HUES6 (cell line): Measurements from ENCODE around the gene MYL10.

Experiments used
- H3K27ac ChIP-seq: 2 replicates; pipeline ENCODE4 v1.7.0; 2013; ENCODE audit warnings: low read depth, mild to moderate bottlenecking, low read length, inconsistent platforms
- H3K27me3 ChIP-seq: 2 replicates; pipeline ENCODE4 v1.6.1; 2013; ENCODE audit warnings: low read length; ENCODE audit not compliant: control insufficient read depth, insufficient read depth
- H3K36me3 ChIP-seq: 2 replicates; pipeline ENCODE4 v1.6.1; 2013; ENCODE audit warnings: low read length; ENCODE audit not compliant: control insufficient read depth, insufficient read depth
- H3K4me1 ChIP-seq: 2 replicates; pipeline ENCODE4 v1.6.1; 2013; ENCODE audit warnings: low read length; ENCODE audit not compliant: control insufficient read depth, insufficient read depth
- H3K4me3 ChIP-seq: 2 replicates; pipeline ENCODE4 v1.5.1; 2013; ENCODE audit warnings: low read depth, low read length
- H3K9ac ChIP-seq: one replicate; pipeline ENCODE4 v1.6.1; 2013; ENCODE audit warnings: mild to moderate bottlenecking, low read length
- H3K9me3 ChIP-seq: 2 replicates; pipeline ENCODE4 v1.6.1; 2013; ENCODE audit warnings: low read depth, low read length; ENCODE audit not compliant: control insufficient read depth, insufficient read depth

MYL10 gene

GRCh38 chr7:101564778-101565211 lies 64.3 kb downstream of the MYL10 start:
- Histone ChIP-seq H3K36me3 (no peaks in the 10 kb centered on the region), H3K4me1 (peaks cover 16% of the 10 kb centered on the region), H3K9me3 (peaks cover 6% of the 10 kb centered on the region), H3K27ac (no peak overlapping the region), H3K4me3 (no peak overlapping the region), H3K9ac (no peak overlapping the region), H3K27me3 (no peaks in the 10 kb centered on the region)

- H3K27me3 ChIP-seq: no peaks in the 10 kb centered on the region
- no peak overlapping the region for H3K4me3 ChIP-seq
- H3K9ac ChIP-seq: no peak overlapping the region
- H3K9me3 ChIP-seq: peaks cover 3% of the 10 kb centered on the region
- H3K27ac ChIP-seq: no peak overlapping the region
- H3K4me1 ChIP-seq: peaks cover 16% of the 10 kb centered on the region
- no peaks in the 10 kb centered on the region for H3K36me3 ChIP-seq
These were observed 64.9 kb downstream of the MYL10 start for GRCh38 chr7:101563943-101564777.
